ENCODE data around the gene CEP68.

CEP68 gene

DNA sequence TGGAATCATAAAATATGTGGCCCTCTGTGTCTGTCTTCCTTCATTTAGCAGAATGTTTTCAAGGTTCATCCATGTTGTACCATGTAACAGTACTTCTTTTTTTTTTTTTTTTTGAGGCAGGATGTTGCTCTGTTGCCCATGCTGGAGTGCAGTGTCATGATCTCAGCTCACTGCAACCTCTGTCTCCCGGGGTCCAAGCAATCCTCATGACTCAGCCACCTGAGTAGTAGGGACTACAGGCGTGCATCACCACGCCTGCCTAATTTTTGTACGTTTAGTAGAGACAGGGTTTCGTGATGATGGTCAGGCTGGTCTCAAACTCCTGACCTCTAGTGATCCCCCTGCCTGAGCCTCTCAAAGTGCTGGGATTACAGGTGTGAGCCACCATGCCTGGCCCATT is 42.5 kb downstream of the CEP68 start:
- no peak for TF ChIP-seq Cebpa-rat (IDR thresholded peaks at IDR 0.05)
- H3K27ac ChIP-seq = no peak overlapping the region
- H3K4me1 ChIP-seq = no peaks in the 10 kb centered on the region
- H3K9me3 ChIP-seq = peaks cover 35% of the 10 kb centered on the region
- H3K36me3 ChIP-seq = peaks cover 96% of the 10 kb centered on the region
- H3K4me2 ChIP-seq = no peak overlapping the region
- no peak overlapping the region for H3K4me3 ChIP-seq
- H3K27me3 ChIP-seq = no peaks in the 10 kb centered on the region
- peaks cover 58% of the 10 kb centered on the region for H4K20me1 ChIP-seq
- H3K9ac ChIP-seq = no peak overlapping the region

DNA sequence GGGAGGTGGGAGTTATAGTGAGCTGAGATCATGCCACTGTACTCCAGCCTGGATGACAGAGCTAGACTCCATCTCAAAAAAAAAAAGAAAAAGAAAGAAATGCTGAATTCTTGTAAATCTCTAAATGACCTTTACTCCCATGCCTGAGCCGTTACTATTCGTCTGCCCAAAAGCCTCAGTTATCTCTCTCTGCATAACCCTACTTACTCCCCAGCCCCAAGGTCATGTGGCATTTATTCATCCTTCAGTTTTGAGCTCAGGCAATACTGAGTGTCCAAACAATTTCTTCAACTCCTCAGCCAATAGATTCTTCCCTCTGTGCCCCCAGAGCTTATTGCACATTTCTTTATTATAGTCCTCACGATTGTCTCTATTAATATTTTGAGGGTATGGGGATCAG is 44.9 kb downstream of the CEP68 start:
- TF ChIP-seq Cebpa-rat (IDR thresholded peaks at IDR 0.05) = no peak
- Histone ChIP-seq H3K4me3 (no peak overlapping the region), H3K4me1 (no peaks in the 10 kb centered on the region), H3K9me3 (peaks cover 11% of the 10 kb centered on the region), H4K20me1 (peaks cover 82% of the 10 kb centered on the region), H3K4me2 (no peak overlapping the region), H3K27ac (no peak overlapping the region), H3K36me3 (peaks cover 88% of the 10 kb centered on the region), H3K27me3 (no peaks in the 10 kb centered on the region), H3K9ac (no peak overlapping the region)

DNA sequence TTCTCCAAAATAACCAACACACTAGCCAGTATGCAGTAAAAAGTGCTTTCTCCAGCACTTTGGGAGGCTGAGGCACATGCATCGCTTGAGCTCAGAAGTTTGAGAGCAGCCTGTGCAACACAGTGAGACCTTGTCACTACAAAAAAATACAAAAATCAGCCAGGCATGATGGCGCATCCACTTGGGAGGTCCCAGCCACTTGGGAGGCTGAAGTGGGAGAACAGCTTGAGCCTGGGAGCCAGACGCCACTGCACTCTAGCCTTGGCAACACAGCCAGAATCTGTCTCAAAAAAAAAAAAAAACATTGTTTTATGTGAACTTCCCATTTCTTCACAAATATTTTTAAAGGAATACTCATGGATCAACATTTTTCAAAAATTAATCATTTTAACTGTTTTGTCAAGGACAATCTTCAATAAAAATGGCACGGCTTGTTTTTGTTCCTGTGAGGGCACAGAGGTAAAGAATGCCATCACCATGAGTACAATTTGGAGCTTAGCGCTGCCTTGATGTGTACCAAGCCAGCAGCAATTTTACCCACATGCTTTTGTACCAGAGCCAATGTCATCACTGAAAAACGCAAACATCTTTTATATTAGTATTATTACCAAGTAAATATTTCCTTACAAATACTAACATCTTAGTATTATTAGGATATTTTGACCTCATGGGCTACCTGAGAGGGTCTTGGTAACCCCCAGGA is 46.9 kb downstream of the CEP68 start:
- Histone ChIP-seq H3K4me3 (no peak overlapping the region), H3K27me3 (no peaks in the 10 kb centered on the region), H3K9ac (no peak overlapping the region), H3K4me2 (no peak overlapping the region), H4K20me1 (peaks cover 92% of the 10 kb centered on the region), H3K27ac (no peak overlapping the region), H3K9me3 (no peaks in the 10 kb centered on the region), H3K4me1 (no peaks in the 10 kb centered on the region), H3K36me3 (peaks cover 82% of the 10 kb centered on the region)
- no peak for TF ChIP-seq Cebpa-rat (IDR thresholded peaks at IDR 0.05)

DNA sequence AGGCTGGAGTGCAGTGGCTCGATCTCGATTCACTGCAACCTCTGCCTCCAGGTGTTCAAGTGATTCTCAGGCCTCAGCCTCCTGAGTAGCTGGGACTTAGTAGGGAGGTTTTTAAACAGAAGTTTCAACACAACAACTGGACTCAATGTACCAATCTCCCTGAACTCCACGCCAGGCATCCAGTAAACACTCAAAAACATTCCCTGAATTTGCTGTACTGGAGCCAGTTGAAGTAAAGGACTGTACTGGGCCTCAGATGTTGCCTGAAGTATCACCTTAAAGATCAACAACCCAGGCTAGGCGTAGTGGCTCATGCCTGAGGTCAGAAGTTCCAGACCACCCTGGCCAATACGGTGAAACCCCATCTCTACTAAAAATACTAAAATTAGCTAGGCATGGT is 51.3 kb downstream of the CEP68 start:
- Histone ChIP-seq H3K4me2 (no peak overlapping the region), H4K20me1 (peaks cover 100% of the 10 kb centered on the region)

DNA sequence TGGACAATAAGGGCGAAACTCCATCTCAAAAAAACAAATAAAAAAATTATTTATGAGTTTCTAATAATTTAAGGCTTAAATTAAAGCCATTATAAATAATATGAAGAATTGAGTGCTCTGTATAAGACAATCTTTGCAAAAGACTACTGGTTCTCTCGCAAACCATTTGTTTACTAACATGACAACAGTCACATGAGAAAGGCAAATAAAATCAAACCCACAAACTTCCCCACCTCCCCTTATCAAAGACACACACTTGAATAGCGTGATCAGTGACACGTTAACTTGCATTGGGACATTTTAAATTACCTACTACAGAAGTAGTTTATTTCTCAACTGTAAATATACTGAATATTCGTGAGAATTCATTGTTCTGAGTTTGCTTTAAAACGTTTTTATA is 52.6 kb downstream of the CEP68 start:
- no peak for TF ChIP-seq Cebpa-rat (IDR thresholded peaks at IDR 0.05)
- no peaks in the 10 kb centered on the region for H3K9me3 ChIP-seq

More for the DNA sequence above, 51.3 kb downstream of the CEP68 start:
- Histone ChIP-seq H3K4me1 (no peaks in the 10 kb centered on the region), H3K27ac (no peak overlapping the region), H3K4me3 (no peak overlapping the region), H3K9ac (no peak overlapping the region), H3K27me3 (no peaks in the 10 kb centered on the region), H3K9me3 (no peaks in the 10 kb centered on the region), H3K36me3 (peaks cover 73% of the 10 kb centered on the region)
- TF ChIP-seq Cebpa-rat (IDR thresholded peaks at IDR 0.05) = no peak

DNA sequence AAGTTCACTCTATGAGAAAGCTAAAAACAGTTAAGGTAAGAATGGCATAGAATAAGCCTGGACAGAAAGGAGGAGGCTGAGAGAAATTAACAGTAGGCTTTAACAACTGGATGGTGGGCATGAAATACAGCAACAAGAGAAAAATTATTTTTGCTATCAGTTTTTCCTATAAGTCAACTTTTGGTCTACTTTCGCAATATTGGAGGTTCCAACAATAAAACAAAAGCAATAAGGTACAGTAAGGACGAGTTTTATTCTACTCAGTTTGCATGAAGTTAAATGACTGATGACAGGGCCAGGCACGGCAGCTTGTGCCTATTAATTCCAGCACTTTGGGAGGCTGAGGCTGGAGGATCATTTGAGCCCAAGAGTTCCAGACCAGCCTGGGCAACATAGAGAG is 56.4 kb downstream of the CEP68 start:
- Histone ChIP-seq H3K4me3 (no peak overlapping the region), H3K27me3 (no peaks in the 10 kb centered on the region), H3K4me2 (no peak overlapping the region), H3K9ac (no peak overlapping the region), H3K4me1 (no peaks in the 10 kb centered on the region; the same call in 1 of the 2 replicates), H3K36me3 (peaks cover 52% of the 10 kb centered on the region), H3K9me3 (no peaks in the 10 kb centered on the region), H4K20me1 (peaks cover 100% of the 10 kb centered on the region), H3K27ac (no peak overlapping the region)
- TF ChIP-seq Cebpa-rat (IDR thresholded peaks at IDR 0.05) = no peak

More for the DNA sequence above, 52.6 kb downstream of the CEP68 start:
- Histone ChIP-seq H3K36me3 (peaks cover 60% of the 10 kb centered on the region), H3K9ac (no peak overlapping the region), H3K27me3 (no peaks in the 10 kb centered on the region), H3K4me2 (no peak overlapping the region), H3K4me3 (no peak overlapping the region), H3K4me1 (no peaks in the 10 kb centered on the region; the same call in 1 of the 2 replicates), H4K20me1 (peaks cover 100% of the 10 kb centered on the region), H3K27ac (no peak overlapping the region)

DNA sequence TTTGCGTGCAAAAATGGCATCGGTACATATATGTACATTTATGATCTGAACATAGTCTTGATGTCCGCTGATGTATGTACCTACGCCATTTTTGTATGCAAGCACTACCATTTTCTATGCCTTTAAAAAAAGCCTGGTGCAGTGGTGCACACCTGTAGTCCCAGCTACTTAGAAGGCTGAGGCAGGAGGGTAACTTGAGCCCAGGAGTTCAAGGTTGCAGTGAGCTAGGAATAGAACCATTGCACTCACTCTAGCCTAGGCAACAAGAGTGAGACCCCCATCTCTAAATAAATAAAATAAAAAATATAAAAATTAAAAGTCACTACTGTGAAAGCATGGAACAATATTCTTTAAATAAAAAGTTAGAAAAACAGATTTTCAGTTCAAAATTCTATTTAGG is 57.0 kb downstream of the CEP68 start:
- no peak for TF ChIP-seq Cebpa-rat (IDR thresholded peaks at IDR 0.05)
- Histone ChIP-seq H3K4me1 (no peaks in the 10 kb centered on the region; the same call in 1 of the 2 replicates), H3K9ac (no peak overlapping the region), H3K27me3 (no peaks in the 10 kb centered on the region), H3K9me3 (no peaks in the 10 kb centered on the region), H3K36me3 (peaks cover 51% of the 10 kb centered on the region), H3K4me3 (no peak overlapping the region), H4K20me1 (peaks cover 100% of the 10 kb centered on the region), H3K4me2 (no peak overlapping the region), H3K27ac (no peak overlapping the region)

DNA sequence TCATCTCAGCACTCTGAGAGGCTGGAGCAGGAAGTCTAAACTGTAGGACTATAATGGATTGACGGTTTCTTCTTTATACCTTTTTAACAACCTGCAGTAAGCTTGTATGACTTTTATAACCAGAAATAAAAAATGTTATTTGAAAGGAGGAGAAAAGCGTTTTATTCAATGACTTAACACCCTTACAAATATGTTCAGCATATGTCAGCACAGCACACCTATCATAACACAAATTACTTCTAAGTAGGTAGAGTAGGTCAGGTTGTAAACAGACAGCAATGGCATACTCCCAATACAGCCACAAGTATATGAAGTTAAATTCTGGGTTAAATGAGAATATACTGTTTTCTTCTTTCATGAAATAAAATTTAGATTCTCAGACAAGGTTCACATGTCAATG is 57.6 kb downstream of the CEP68 start:
- H3K4me1 ChIP-seq = no peaks in the 10 kb centered on the region; the same call in 1 of the 2 replicates
- TF ChIP-seq Cebpa-rat (IDR thresholded peaks at IDR 0.05) = no peak
- no peak overlapping the region for H3K4me3 ChIP-seq
- no peaks in the 10 kb centered on the region for H3K9me3 ChIP-seq
- H3K27me3 ChIP-seq = no peaks in the 10 kb centered on the region
- peaks cover 100% of the 10 kb centered on the region for H4K20me1 ChIP-seq
- peaks cover 51% of the 10 kb centered on the region for H3K36me3 ChIP-seq
- no peak overlapping the region for H3K9ac ChIP-seq
- no peak overlapping the region for H3K4me2 ChIP-seq
- no peak overlapping the region for H3K27ac ChIP-seq

DNA sequence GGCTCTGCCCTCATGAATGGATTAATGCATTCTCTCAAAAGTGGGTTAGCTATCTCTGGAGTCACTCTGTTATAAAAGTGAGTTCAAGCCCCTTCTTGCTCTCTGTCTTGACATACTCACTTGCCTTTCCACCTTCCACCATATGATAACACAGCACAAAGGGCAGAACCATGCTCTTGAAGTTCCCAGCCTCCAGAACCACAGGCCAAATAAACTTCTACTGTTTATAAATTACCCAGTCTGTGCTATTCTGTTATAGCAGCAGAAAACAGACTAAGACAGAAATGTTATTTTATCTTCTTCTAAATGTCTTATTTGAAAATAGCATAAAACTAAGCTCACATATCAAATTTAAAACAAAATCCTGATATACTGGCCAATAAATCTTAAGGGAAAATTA is 58.7 kb downstream of the CEP68 start:
- Histone ChIP-seq H3K27me3 (no peaks in the 10 kb centered on the region), H3K36me3 (peaks cover 47% of the 10 kb centered on the region), H4K20me1 (peaks cover 100% of the 10 kb centered on the region), H3K4me1 (no peaks in the 10 kb centered on the region; the same call in 1 of the 2 replicates), H3K4me3 (no peak overlapping the region), H3K27ac (no peak overlapping the region), H3K9ac (no peak overlapping the region), H3K9me3 (no peaks in the 10 kb centered on the region), H3K4me2 (no peak overlapping the region)
- no peak for TF ChIP-seq Cebpa-rat (IDR thresholded peaks at IDR 0.05)

DNA sequence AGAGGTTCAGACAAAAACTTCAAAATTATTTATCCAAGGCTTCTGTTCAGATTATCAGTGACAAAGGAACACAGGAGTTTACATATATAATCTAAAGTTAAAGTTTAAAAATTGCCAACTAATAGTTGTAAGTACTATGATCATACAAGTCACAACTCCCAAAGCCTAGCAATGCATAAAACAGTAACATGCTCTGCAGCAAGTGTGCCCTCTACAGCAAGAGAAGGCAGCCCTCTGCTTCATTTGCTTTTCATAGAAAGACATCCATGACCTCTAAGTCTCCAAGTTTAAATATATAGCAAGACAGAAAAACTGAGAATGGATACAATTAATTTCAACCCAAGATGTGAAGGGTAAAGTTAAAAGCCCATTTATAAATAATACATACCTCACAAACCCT is 60.4 kb downstream of the CEP68 start:
- Histone ChIP-seq H3K27ac (no peak overlapping the region), H3K4me2 (no peak overlapping the region), H4K20me1 (peaks cover 100% of the 10 kb centered on the region), H3K9me3 (no peaks in the 10 kb centered on the region), H3K4me3 (no peak overlapping the region), H3K36me3 (peaks cover 43% of the 10 kb centered on the region), H3K27me3 (no peaks in the 10 kb centered on the region), H3K4me1 (no peaks in the 10 kb centered on the region; the same call in 1 of the 2 replicates), H3K9ac (no peak overlapping the region)
- no peak for TF ChIP-seq Cebpa-rat (IDR thresholded peaks at IDR 0.05)

All from BLaER1 (cell line).